GM12873 (cell line): ENCODE measurements around the gene MRPL21.

Source experiments
- TF ChIP-seq, protein P1 (sequence below): IDR thresholded peaks from 2 replicates; pipeline ENCODE4 v1.5.1; 2012; ENCODE audit warnings: low read depth, mild to moderate bottlenecking, moderate library complexity, low read length, control low read depth; ENCODE audit not compliant: insufficient read depth; ENCODE audit errors: missing control alignments

The MRPL21 gene

DNA sequence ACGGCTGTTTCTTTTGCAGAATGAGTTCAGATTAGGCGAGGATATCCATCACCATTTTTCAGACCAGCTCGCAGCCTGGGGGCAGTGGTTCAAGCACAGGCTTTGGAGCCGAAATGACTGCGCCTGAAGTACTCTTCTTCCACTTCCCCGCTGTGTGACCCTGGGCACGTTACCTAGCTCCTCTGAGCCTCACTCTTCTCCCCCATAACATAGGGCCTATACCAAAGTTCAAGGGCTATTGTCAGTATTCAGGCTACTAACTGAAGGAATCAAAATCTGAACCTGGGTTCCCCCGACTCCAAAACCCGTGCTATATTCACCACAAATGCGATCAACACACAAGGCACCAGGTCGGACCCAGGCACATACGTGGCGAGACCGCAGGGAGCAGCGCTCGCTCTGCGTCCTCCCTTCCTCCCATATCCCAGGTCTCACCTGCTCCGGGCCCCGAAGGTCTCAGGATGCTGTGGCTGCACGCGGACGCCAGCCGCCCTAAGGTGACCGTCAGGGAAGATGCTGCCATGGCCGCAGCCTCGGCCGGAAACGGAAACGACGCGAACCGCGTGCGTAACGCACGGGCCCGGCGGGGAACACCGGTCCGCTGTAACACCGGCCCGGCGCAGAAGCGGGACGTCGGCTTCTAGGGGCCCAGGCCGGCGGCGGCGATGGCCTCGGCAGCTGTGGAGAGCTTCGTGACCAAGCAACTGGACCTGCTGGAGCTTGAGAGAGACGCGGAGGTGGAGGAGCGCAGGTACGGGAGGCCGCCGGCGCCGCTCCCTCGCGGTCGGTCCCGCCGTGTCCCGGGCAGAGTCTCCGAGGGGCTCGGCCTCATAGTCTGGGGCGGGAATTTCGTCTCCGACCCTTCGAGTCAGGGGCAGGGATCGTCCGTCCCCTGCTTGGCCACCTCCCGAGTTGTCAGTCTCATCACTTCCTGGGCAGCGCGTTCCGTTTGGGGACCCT, at the start of gene MRPL21, which contains the start of gene IGHMBP2:
MRPL21 (minus strand) TSS at position 545 of the 960 bp plus-strand sequence; CDS start at position 523, 22 bp downstream.
IGHMBP2 (plus strand) TSS at position 604 of the 960 bp plus-strand sequence; CDS start at position 666, 62 bp downstream.
- TF ChIP-seq, protein P1, sequence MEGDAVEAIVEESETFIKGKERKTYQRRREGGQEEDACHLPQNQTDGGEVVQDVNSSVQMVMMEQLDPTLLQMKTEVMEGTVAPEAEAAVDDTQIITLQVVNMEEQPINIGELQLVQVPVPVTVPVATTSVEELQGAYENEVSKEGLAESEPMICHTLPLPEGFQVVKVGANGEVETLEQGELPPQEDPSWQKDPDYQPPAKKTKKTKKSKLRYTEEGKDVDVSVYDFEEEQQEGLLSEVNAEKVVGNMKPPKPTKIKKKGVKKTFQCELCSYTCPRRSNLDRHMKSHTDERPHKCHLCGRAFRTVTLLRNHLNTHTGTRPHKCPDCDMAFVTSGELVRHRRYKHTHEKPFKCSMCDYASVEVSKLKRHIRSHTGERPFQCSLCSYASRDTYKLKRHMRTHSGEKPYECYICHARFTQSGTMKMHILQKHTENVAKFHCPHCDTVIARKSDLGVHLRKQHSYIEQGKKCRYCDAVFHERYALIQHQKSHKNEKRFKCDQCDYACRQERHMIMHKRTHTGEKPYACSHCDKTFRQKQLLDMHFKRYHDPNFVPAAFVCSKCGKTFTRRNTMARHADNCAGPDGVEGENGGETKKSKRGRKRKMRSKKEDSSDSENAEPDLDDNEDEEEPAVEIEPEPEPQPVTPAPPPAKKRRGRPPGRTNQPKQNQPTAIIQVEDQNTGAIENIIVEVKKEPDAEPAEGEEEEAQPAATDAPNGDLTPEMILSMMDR = no peak

DNA sequence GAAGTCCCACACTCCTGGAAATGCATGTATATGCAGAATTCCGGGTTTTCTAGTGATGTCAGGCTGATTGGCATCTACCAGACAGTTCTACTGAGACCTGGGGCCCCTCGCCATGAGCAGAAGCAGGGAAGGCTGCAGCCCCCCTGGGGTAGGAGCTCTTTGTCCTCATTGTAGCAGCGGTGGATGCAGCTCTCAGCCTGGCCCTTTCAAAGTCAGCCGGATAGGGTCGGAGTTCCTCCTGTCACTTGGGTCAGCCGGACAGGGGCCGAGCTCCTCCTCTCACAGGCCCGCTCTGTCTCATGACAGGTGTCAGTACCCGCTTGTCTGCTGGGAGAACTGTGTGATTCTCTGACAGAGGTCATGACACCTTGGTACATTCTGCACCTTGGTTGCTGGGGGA, 47.1 kb upstream of the MRPL21 start:
- TF ChIP-seq, protein P1 = no peak

DNA sequence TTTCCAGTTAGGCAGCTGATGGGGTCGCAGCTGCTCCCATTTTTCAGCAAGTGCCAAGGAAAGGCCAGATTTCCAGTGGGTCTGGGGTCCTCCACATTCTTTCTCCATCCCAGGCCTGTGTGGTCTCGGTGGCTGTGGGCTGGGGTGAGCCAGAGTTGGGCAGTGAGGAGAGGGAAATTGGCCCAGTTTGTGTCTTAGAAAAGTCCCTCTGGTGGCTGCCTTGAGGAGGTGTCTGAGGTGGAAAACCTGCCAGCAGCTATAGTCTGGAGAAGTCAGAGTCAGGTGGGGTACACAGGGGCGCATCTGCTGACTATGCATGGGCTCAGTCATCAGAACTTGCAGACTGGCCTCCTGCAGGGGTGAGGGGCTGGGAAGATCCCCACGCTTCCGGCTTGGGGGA, 46.6 kb upstream of the MRPL21 start:
- TF ChIP-seq, protein P1 = peak; percentile 57

DNA sequence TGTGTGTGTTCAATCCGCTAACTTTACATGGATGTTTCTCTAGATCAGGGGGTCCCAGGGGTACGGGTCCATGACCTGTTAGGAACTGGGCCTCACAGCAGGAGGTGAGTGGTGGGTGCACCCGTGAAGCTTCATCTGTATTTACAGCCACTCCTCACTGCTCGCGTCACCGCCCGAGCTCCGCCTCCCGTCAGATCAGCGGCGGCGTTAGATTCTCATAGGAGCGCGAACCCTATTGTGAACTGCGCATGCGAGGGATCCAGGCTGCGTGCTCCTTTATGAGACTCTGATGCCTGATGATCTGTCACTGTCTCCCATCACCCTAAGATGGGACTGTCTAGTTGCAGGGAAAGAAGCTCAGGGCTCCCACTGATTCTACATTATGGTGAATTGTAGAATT, 45.3 kb upstream of the MRPL21 start:
- TF ChIP-seq, protein P1 = no peak

DNA sequence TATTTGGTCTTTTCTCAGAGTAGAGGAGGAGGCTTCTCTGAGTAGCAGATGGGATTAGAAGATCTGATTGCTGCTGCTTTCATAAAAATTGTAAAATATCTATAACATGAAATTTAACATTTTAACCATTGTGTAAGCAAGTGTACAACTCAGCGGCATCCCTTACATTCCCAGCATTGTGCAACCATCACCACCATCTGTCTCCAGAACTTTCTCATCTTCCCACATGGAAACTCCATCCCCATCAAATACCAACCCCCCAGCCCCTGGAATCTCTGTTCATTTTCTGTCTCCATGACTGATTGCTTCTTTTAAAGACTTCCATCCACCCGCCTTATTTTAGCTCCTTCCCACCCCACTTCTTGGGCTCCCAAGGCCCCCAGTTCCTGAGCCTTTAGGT, 44.9 kb upstream of the MRPL21 start:
- TF ChIP-seq, protein P1 = no peak

DNA sequence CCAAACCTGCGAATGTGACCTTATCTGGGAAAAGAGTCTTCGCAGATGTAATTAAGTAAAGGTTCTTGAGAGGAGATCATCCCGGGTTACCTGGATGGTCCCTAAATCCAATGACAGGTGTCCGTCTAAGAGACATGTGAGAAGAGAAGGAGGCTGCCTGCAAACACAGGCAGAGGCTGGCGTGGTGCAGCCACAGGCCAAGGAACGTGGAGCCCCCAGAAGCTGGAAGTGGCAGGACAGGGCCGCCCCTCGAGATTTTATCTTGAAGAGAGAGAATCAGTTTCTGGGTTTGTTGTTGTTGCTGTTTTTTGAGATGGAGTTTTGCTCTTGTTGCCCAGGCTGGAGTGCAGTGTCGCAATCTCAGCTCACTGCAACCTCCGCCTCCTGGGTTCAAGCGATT, 43.5 kb upstream of the MRPL21 start:
- TF ChIP-seq, protein P1 = no peak

DNA sequence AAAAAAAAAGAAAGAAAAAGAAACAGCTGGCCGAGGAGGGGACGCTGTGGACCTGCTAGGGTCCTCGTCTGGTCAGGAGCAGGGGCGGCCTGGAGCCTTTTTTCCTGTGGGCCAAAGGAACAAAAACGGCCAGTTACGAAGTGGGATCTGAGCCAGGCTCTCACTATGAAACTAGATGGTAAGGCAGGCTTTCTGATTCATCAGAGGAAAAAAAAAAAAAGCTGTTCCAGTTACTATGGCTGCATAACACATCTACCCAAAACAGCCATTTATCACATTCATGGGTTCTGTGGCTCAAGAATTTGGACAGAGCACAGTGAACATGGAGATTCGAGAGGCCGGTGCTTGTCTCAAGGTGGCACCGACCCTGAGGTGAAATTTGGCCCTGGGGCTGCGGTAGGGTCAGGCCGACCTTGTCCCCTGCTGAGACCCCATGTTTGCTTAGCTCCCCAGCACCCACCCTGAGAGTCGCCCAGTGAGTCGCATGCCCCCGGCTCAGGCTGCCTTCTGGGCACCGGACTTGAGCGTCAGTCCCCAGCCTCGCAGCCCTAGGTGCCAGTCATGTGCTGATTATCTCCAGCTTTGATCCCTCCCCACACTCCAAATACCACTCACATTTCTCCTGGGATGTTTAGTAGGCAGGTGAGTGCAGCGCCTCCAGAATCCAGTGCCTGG, 42.9 kb upstream of the MRPL21 start:
- TF ChIP-seq, protein P1 = no peak
